K562 (cell line): ENCODE data around the gene TENM4. TPM values are rescaled to one million over a fixed set of nuclear protein-coding genes. Genes with fewer than 3 reads are reported as not detected.

Source experiments
- ATAC-seq: fragments of 200-7000 bp; cut with Tn5 transposase; 3 replicates; pipeline ENCODE4 v1.9.1; 2020; ENCODE audit warnings: moderate library complexity
- BruUV-seq: library from RNA; stranded (reverse); fragments of 400-500 nt; replicated peaks from 2 replicates; lab custom pipeline; 2021; lab: Mats Ljungman, UMichigan
- CTCF ChIA-PET: fragments of 300-600 bp; formaldehyde crosslinking; extraction: SDS; loops from one replicate; lab custom pipeline; 2021; ENCODE audit warnings: low intra/inter-chr PET ratio; lab: Yijun Ruan, JAX
- POLR2A ChIA-PET: fragments of 300-600, 350-650 bp; sonication (Branson Sonifier 250); formaldehyde crosslinking; extraction: SDS; loops from one replicate; lab custom pipeline; 2021; ENCODE audit warnings: antibody characterized with exemption, inconsistent platforms; lab: Yijun Ruan, JAX
- DNase-seq, 4 experiments: peaks; one replicate each; pipeline versions ENCODE4 v3.0.0 to v3.0.0-alpha.2; 2011 to 2018; ENCODE audit warnings: low spot score in 3 of 4, mixed read lengths in 3 of 4; ENCODE audit errors: extremely low read depth in 1 of 4
- FAIRE-seq: peaks from 2 replicates; lab custom pipeline; 2011; peaks lifted over from hg19 to GRCh38; lab: Jason Lieb, UNC
- H2AFZ ChIP-seq: 2 replicates; pipeline ENCODE4 v1.6.0; 2011; ENCODE audit warnings: low read depth, low read length, control low read depth, inconsistent platforms
- H3K27ac ChIP-seq: fragments of 200-600 bp; 3 replicates; pipeline ENCODE4 v1.8.0; 2011; ENCODE audit warnings: low read depth, mild to moderate bottlenecking, control low read depth, inconsistent platforms, low read length, moderate library complexity, mixed read lengths; ENCODE audit errors: extremely low read depth
- H3K27me3 ChIP-seq, 2 experiments: fragments of 300-600 bp in 1 of 2; 2 replicates in 1 of 2; 3 replicates in 1 of 2; pipeline versions ENCODE4 v1.6.0 to v1.8.0; 2011; ENCODE audit warnings: inconsistent platforms in 2 of 2, low read length in 2 of 2, mild to moderate bottlenecking in 1 of 2, mixed read lengths in 1 of 2, moderate library complexity in 1 of 2; ENCODE audit not compliant: control insufficient read depth in 2 of 2, insufficient read depth in 2 of 2
- H3K36me3 ChIP-seq: fragments of 300-600 bp; 3 replicates; pipeline ENCODE4 v1.8.0; 2011; ENCODE audit warnings: mild to moderate bottlenecking, low read length, inconsistent platforms; ENCODE audit not compliant: control insufficient read depth, insufficient read depth
- H3K4me1 ChIP-seq, 2 experiments: fragments of 200-600 bp in 1 of 2; replicated peaks in 1 of 2; 2 replicates in 1 of 2; 3 replicates in 1 of 2; pipeline versions ENCODE4 v1.5.1 to v1.8.0; 2011; ENCODE audit warnings: inconsistent platforms in 2 of 2, low read length in 2 of 2, mild to moderate bottlenecking in 1 of 2, mixed read lengths in 1 of 2, moderate library complexity in 1 of 2; ENCODE audit not compliant: control insufficient read depth in 2 of 2, insufficient read depth in 2 of 2
- H3K4me2 ChIP-seq: 2 replicates; pipeline ENCODE4 v1.6.1; 2011; ENCODE audit warnings: low read length, control low read depth, inconsistent platforms, mixed read lengths; ENCODE audit not compliant: insufficient read depth
- H3K4me3 ChIP-seq: fragments of 200-600 bp; sonication (generic), shearing (Covaris generic); 2 replicates; pipeline ENCODE4 v1.5.1; 2016; ENCODE audit warnings: control low read depth, inconsistent platforms
- H3K79me2 ChIP-seq: fragments of 200-600 bp; 3 replicates; pipeline ENCODE4 v1.8.0; 2011; ENCODE audit warnings: low read length, inconsistent platforms; ENCODE audit not compliant: control insufficient read depth, insufficient read depth
- H3K9ac ChIP-seq, 2 experiments: 2 replicates each; pipeline versions ENCODE4 v1.6.0 to v1.6.1; 2011; ENCODE audit warnings: low read depth in 2 of 2, low read length in 2 of 2, control low read depth in 1 of 2, inconsistent platforms in 1 of 2, mild to moderate bottlenecking in 1 of 2, mixed read lengths in 1 of 2; ENCODE audit not compliant: insufficient read depth in 1 of 2
- H3K9me1 ChIP-seq: one replicate; pipeline ENCODE4 v1.6.0; 2011; ENCODE audit warnings: inconsistent platforms, mild to moderate bottlenecking, low read length, moderate library complexity; ENCODE audit not compliant: control insufficient read depth, insufficient read depth
- H3K9me3 ChIP-seq: replicated peaks from 2 replicates; pipeline ENCODE4 v1.5.1; 2011; ENCODE audit warnings: low read depth, low read length, inconsistent platforms; ENCODE audit not compliant: control insufficient read depth, insufficient read depth
- H4K20me1 ChIP-seq: replicated peaks from 2 replicates; pipeline ENCODE4 v1.6.1; 2011; ENCODE audit warnings: low read length, inconsistent platforms, mixed read lengths; ENCODE audit not compliant: control insufficient read depth, insufficient read depth
- ATF1 ChIP-seq, 2 experiments: fragments of 450-650 bp in 1 of 2; IDR thresholded peaks; 2 replicates each; pipeline ENCODE4 v1.6.1; 2016; ENCODE audit warnings: missing compliant biosample characterization in 1 of 2, missing genetic modification characterization in 1 of 2
- NELFE ChIP-seq: IDR thresholded peaks from 2 replicates; pipeline ENCODE4 v1.6.1; 2011; ENCODE audit warnings: mild to moderate bottlenecking; ENCODE audit not compliant: insufficient read depth, insufficient read length
- NONO ChIP-seq, 2 experiments: fragments of 200-400 bp in 1 of 2; fragments of 450-650 bp in 1 of 2; formaldehyde crosslinking in 1 of 2; IDR thresholded peaks; 2 replicates each; pipeline ENCODE4 v1.6.1; 2017; ENCODE audit warnings: low read depth in 2 of 2, mild to moderate bottlenecking in 2 of 2, moderate library complexity in 2 of 2, low read length in 1 of 2
- RAD21 ChIP-seq, 2 experiments: fragments of 250-450 bp in 1 of 2; fragments of 450-650 bp in 1 of 2; sonication (Bioruptor Pico) in 1 of 2; formaldehyde crosslinking in 1 of 2; IDR thresholded peaks in 1 of 2; conservative IDR thresholded peaks in 1 of 2; 2 replicates each; pipeline versions ENCODE4 v1.4.0 to v1.8.0; 2020 to 2022; ENCODE audit warnings: mild to moderate bottlenecking in 2 of 2, moderate library complexity in 1 of 2
- RBM14 ChIP-seq: fragments of 200-400 bp; formaldehyde crosslinking; IDR thresholded peaks from 2 replicates; pipeline ENCODE4 v1.6.1; 2018; ENCODE audit warnings: low read depth, mild to moderate bottlenecking, low read length, moderate library complexity, borderline replicate concordance; ENCODE audit not compliant: insufficient read depth
- SMC3 ChIP-seq: conservative IDR thresholded peaks from 2 replicates; pipeline ENCODE4 v1.6.1; 2011; ENCODE audit warnings: low read depth, low read length, improper control_type of control experiment; ENCODE audit not compliant: insufficient read depth
- WGBS: fragments of 100-300 bp; shearing (Covaris generic); methylation state at CpG from one replicate; pipeline ENCODE4 v1.1.6; 2016; ENCODE audit warnings: low coverage, mixed read lengths; ENCODE audit not compliant: insufficient coverage; ENCODE audit errors: missing lambda C conversion rate; 5-methylcytosine and 5-hydroxymethylcytosine counted together
- in situ Hi-C: fragments of 300-500 bp; cut with MboI; formaldehyde crosslinking; loops from 4 replicates; pipeline ENCODE4 v1.15.0; 2018; ENCODE audit warnings: inconsistent platforms, mixed read lengths
- intact Hi-C: fragments of 100-400 bp; cut with micrococcal nuclease; formaldehyde crosslinking; loops from 2 replicates; pipeline ENCODE4 v1.14.2; 2022
- polyA plus RNA-seq, 8 experiments: library from polyadenylated mRNA; depleted of rRNA in 4 of 8; stranded (reverse) in 5 of 8; unstranded in 3 of 8; fragments of >200 nt; fragmentation: Nextera tagmentation in 2 of 8; fragmentation: Illumina TruSeq in 1 of 8; extraction: Ambion mirVana in 2 of 8; extraction: Trizol in 1 of 8; gene quantifications; 2 replicates each; pipeline versions ENCODE4 v1.2.1 to v1.2.3, GENCODE V29; 2011 to 2014; ENCODE audit warnings: inconsistent platforms in 1 of 8, missing spikeins in 1 of 8
- total RNA-seq, 7 experiments: library from RNA; depleted of rRNA in 6 of 7; stranded (reverse); fragments of >200 nt in 6 of 7; fragmentation: Illumina TruSeq in 2 of 7; extraction: Trizol in 2 of 7; gene quantifications; 2 replicates each; pipeline versions ENCODE4 v1.2.1 to v1.2.3, GENCODE V29; 2011 to 2021; ENCODE audit warnings: low replicate concordance in 1 of 7
- TF ChIP-seq, protein P1 (sequence below), 3 experiments: IDR thresholded peaks in 2 of 3; conservative IDR thresholded peaks in 1 of 3; 2 replicates each; pipeline ENCODE4 v1.5.1; 2011 to 2012; ENCODE audit warnings: low read length in 3 of 3, mild to moderate bottlenecking in 3 of 3, control low read depth in 2 of 3, improper control_type of control experiment in 1 of 3, inconsistent platforms in 1 of 3, low read depth in 1 of 3, mixed read lengths in 1 of 3, moderate library complexity in 1 of 3; ENCODE audit not compliant: insufficient read depth in 2 of 3
- TF ChIP-seq, protein P2 (sequence below): IDR thresholded peaks from 2 replicates; pipeline ENCODE4 v1.6.1; 2011; ENCODE audit warnings: borderline replicate concordance, low read depth, mild to moderate bottlenecking, moderate library complexity, low read length; ENCODE audit not compliant: insufficient read depth, poor library complexity, severe bottlenecking

TENM4 gene
- total and polyA plus RNA-seq, 9 of the 15 experiments (the other 6 are each of a cell fraction or from before 2014, with no cell fraction given): 0.16 TPM; not detected in 8

DNA sequence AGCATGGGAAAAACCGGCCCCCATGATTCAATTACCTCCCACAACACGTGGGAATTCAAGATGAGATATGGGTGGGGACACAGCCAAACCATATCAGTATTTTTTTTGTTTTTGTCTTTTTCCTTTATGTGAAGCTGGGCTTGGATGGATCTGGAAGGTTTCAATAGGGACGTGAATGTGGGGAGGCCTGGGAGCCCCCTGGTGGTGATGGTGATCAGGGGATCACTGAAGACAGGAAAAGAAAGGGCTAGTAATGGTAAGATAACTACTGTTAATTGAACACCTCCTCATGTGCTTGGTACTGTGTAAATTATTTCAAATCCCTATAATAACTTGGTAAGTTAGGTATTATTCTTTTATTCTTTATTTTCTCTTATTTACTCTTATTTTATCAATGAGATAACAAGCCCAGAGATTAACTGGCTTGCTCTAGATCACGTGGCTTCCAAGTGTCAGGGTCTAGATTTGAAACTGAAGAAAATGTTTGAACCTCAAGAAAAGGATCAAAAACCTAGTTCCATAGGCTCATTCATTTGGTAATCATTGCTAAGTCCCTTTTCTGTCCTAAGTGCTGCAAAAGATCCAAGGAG lies 364.2 kb downstream of the TENM4 start:
- in situ Hi-C loops: no loop called here
- ATAC-seq (peak; percentile 83), DNase-seq (peak; percentile 51 to 55 (median 54))
- TF ChIP-seq NONO (IDR thresholded peaks at IDR 0.05; ENCODE audit: low read depth in 2 of 2, low read length in 1 of 2): no peak
- TF ChIP-seq ATF1 (CRISPR knock-in tag; IDR thresholded peaks at IDR 0.05): no peak
- TF ChIP-seq ATF1 (tag; IDR thresholded peaks at IDR 0.05): no peak
- TF ChIP-seq SMC3: peak; percentile 54
- TF ChIP-seq NELFE: no peak
- TF ChIP-seq, protein P1, sequence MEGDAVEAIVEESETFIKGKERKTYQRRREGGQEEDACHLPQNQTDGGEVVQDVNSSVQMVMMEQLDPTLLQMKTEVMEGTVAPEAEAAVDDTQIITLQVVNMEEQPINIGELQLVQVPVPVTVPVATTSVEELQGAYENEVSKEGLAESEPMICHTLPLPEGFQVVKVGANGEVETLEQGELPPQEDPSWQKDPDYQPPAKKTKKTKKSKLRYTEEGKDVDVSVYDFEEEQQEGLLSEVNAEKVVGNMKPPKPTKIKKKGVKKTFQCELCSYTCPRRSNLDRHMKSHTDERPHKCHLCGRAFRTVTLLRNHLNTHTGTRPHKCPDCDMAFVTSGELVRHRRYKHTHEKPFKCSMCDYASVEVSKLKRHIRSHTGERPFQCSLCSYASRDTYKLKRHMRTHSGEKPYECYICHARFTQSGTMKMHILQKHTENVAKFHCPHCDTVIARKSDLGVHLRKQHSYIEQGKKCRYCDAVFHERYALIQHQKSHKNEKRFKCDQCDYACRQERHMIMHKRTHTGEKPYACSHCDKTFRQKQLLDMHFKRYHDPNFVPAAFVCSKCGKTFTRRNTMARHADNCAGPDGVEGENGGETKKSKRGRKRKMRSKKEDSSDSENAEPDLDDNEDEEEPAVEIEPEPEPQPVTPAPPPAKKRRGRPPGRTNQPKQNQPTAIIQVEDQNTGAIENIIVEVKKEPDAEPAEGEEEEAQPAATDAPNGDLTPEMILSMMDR (IDR thresholded peaks at IDR 0.05 in 2 of 3, conservative IDR thresholded peaks at IDR 0.05 in 1 of 3; ENCODE audit: insufficient read depth in 2 of 3, low read depth in 1 of 3, low read length in 3 of 3): peak; percentile 31 to 64 (median 63); a peak in 5 of 6 replicates
- TF ChIP-seq RBM14: no peak
- TF ChIP-seq RAD21 (CRISPR knock-in tag; conservative IDR thresholded peaks at IDR 0.05 in 1 of 2, IDR thresholded peaks at IDR 0.05 in 1 of 2): peak; percentile 40 to 41
- TF ChIP-seq, protein P2, sequence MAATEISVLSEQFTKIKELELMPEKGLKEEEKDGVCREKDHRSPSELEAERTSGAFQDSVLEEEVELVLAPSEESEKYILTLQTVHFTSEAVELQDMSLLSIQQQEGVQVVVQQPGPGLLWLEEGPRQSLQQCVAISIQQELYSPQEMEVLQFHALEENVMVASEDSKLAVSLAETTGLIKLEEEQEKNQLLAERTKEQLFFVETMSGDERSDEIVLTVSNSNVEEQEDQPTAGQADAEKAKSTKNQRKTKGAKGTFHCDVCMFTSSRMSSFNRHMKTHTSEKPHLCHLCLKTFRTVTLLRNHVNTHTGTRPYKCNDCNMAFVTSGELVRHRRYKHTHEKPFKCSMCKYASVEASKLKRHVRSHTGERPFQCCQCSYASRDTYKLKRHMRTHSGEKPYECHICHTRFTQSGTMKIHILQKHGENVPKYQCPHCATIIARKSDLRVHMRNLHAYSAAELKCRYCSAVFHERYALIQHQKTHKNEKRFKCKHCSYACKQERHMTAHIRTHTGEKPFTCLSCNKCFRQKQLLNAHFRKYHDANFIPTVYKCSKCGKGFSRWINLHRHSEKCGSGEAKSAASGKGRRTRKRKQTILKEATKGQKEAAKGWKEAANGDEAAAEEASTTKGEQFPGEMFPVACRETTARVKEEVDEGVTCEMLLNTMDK: peak; percentile 43

More for the DNA sequence above, 364.2 kb downstream of the TENM4 start:
- no peak overlapping the region for H2AFZ ChIP-seq
- no peaks in the 10 kb centered on the region for H4K20me1 ChIP-seq
- FAIRE-seq: peak; percentile 72
- POLR2A ChIA-PET: interaction anchor here (0.6 kb wide), 1 partner anchor 432 kb away, joined by 3 read pairs; no protein-coding TSS in a partner anchor
- CTCF ChIA-PET: interaction anchor here (0.7 kb wide), 1 partner anchor 432 kb away, joined by 3 read pairs; no protein-coding TSS in a partner anchor
- H3K9me1 ChIP-seq: no peaks in the 10 kb centered on the region
- no peaks in the 10 kb centered on the region for H3K9me3 ChIP-seq
- no peaks in the 10 kb centered on the region for H3K79me2 ChIP-seq
- intact Hi-C loops: loop anchor here (5.0 kb wide), 2 partner anchors 244 to 429 kb away; no protein-coding TSS in a partner anchor
- H3K27me3 ChIP-seq: peaks cover 0 to 7% of the 10 kb centered on the region in 2 experiments; a peak in 1 of 5 replicates
- no peak overlapping the region for H3K4me2 ChIP-seq
- BruUV-seq: no TSS peak
- no peak overlapping the region for H3K27ac ChIP-seq
- H3K36me3 ChIP-seq: no peaks in the 10 kb centered on the region
- no peak overlapping the region for H3K9ac ChIP-seq
- no peaks in the 10 kb centered on the region for H3K4me1 ChIP-seq
- 7% methylated on average over 4 of the region's 4 CpGs for WGBS
- no peak overlapping the region for H3K4me3 ChIP-seq
